SK-N-SH (cell line): ENCODE data around the gene GALNT14. TPM values are rescaled to one million over a fixed set of nuclear protein-coding genes. Genes with fewer than 3 reads are reported as not detected.
A peak's percentile ranks its signal among the peaks of the same experiment; 100 is the strongest.

Experiments
- CTCF ChIA-PET: fragments of 300-600, 350-600 bp; formaldehyde crosslinking; extraction: SDS; loops from one replicate; lab custom pipeline; 2021; lab: Yijun Ruan, JAX
- POLR2A ChIA-PET: fragments of 350-600 bp; sonication (Branson Sonifier 250); formaldehyde crosslinking; extraction: SDS; loops from one replicate; lab custom pipeline; 2020; ENCODE audit warnings: antibody characterized with exemption, inconsistent platforms; lab: Yijun Ruan, JAX
- DNase-seq: peaks from one replicate; pipeline ENCODE4 v3.0.0; 2012
- H2AFZ ChIP-seq: fragments of 200-600 bp; sonication (generic); 2 replicates; pipeline ENCODE4 v1.8.1; 2016; ENCODE audit warnings: antibody characterized with exemption, mild to moderate bottlenecking, low read depth
- H3F3A ChIP-seq: fragments of 200-600 bp; sonication (generic); replicated peaks from 2 replicates; pipeline ENCODE3; 2016; ENCODE audit warnings: antibody characterized with exemption, mild to moderate bottlenecking; ENCODE audit not compliant: insufficient read depth
- H3K27ac ChIP-seq, 2 experiments: fragments of 200-500 bp in 1 of 2; fragments of 200-600 bp in 1 of 2; sonication (Bioruptor generic) in 1 of 2; sonication (generic), shearing (Covaris generic) in 1 of 2; 2 replicates each; pipeline versions ENCODE4 v1.5.1 to v1.6.1; 2014 to 2016; ENCODE audit warnings: low read depth in 2 of 2, inconsistent platforms in 1 of 2, low read length in 1 of 2, mild to moderate bottlenecking in 1 of 2, mixed read lengths in 1 of 2
- H3K27me3 ChIP-seq: fragments of 200-600 bp; sonication (generic), shearing (Covaris generic); 2 replicates; pipeline ENCODE4 v1.6.1; 2016; ENCODE audit warnings: mixed run types; ENCODE audit not compliant: insufficient read depth
- H3K36me3 ChIP-seq, 2 experiments: fragments of 200-500 bp in 1 of 2; fragments of 200-600 bp in 1 of 2; sonication (Bioruptor generic) in 1 of 2; sonication (generic) in 1 of 2; replicated peaks in 1 of 2; 2 replicates each; pipeline versions ENCODE3 to v1.5.1; 2014 to 2016; ENCODE audit warnings: low read length in 1 of 2, mild to moderate bottlenecking in 1 of 2; ENCODE audit not compliant: insufficient read depth in 2 of 2, control insufficient read depth in 1 of 2
- H3K4me1 ChIP-seq, 2 experiments: fragments of 200-500 bp in 1 of 2; fragments of 200-600 bp in 1 of 2; sonication (Bioruptor generic) in 1 of 2; sonication (generic), shearing (Covaris generic) in 1 of 2; 2 replicates each; pipeline versions ENCODE4 v1.5.1 to v1.6.1; 2014 to 2016; ENCODE audit warnings: low read depth in 1 of 2, low read length in 1 of 2, mixed run types in 1 of 2; ENCODE audit not compliant: insufficient read depth in 2 of 2, control insufficient read depth in 1 of 2
- H3K4me2 ChIP-seq: fragments of 200-600 bp; sonication (generic), shearing (Covaris generic); 2 replicates; pipeline ENCODE4 v1.6.1; 2017; ENCODE audit warnings: mixed run types
- H3K4me3 ChIP-seq, 2 experiments: fragments of 200-500 bp in 1 of 2; fragments of 200-600 bp in 1 of 2; sonication (Bioruptor generic) in 1 of 2; sonication (generic), shearing (Covaris generic) in 1 of 2; 2 replicates each; pipeline versions ENCODE4 v1.5.1 to v1.8.1; 2014 to 2016; ENCODE audit warnings: low read depth in 2 of 2, inconsistent platforms in 1 of 2, low read length in 1 of 2, mild to moderate bottlenecking in 1 of 2, mixed read lengths in 1 of 2, moderate library complexity in 1 of 2
- H3K79me2 ChIP-seq: fragments of 200-600 bp; sonication (generic); 2 replicates; pipeline ENCODE4 v1.8.1; 2017; ENCODE audit warnings: mild to moderate bottlenecking; ENCODE audit not compliant: insufficient read depth
- H3K9ac ChIP-seq: fragments of 200-600 bp; sonication (generic); 2 replicates; pipeline ENCODE4 v1.6.1; 2017; ENCODE audit warnings: mixed run types
- H3K9me2 ChIP-seq: fragments of 200-600 bp; sonication (generic); 2 replicates; pipeline ENCODE4 v1.6.1; 2017; ENCODE audit warnings: mixed run types
- H3K9me3 ChIP-seq: fragments of 200-600 bp; sonication (generic); 2 replicates; pipeline ENCODE4 v1.6.1; 2017; ENCODE audit warnings: mixed run types, mild to moderate bottlenecking, moderate library complexity
- H4K20me1 ChIP-seq: fragments of 200-600 bp; sonication (generic); 2 replicates; pipeline ENCODE4 v1.6.1; 2017; ENCODE audit warnings: mild to moderate bottlenecking, mixed run types; ENCODE audit not compliant: insufficient read depth
- CTCF ChIP-seq: fragments of 200-600 bp; sonication (generic); IDR thresholded peaks from 2 replicates; pipeline ENCODE4 v1.6.1; 2017; ENCODE audit warnings: antibody characterized with exemption, mild to moderate bottlenecking, moderate library complexity
- FOXJ3 ChIP-seq: sonication (generic); formaldehyde crosslinking; IDR thresholded peaks from 2 replicates; pipeline ENCODE4 v1.5.1; 2020; ENCODE audit warnings: mild to moderate bottlenecking, missing genetic modification reagents
- JUND ChIP-seq: IDR thresholded peaks from 2 replicates; pipeline ENCODE4 v1.4.0; 2012
- NFIC ChIP-seq: IDR thresholded peaks from 2 replicates; pipeline ENCODE4 v1.4.0; 2012; ENCODE audit warnings: borderline replicate concordance
- NRF1 ChIP-seq: IDR thresholded peaks from 2 replicates; pipeline ENCODE4 v1.6.1; 2012; ENCODE audit warnings: low read depth, mild to moderate bottlenecking, low read length
- RCOR1 ChIP-seq: fragments of 150-350 bp; IDR thresholded peaks from 2 replicates; pipeline ENCODE4 v1.6.1; 2017; ENCODE audit warnings: antibody characterized with exemption, low read length
- RXRA ChIP-seq: IDR thresholded peaks from 2 replicates; pipeline ENCODE4 v1.4.0; 2012; ENCODE audit warnings: low read depth, mild to moderate bottlenecking, borderline replicate concordance
- USF1 ChIP-seq: IDR thresholded peaks from 2 replicates; pipeline ENCODE4 v1.4.0; 2012; ENCODE audit warnings: low read depth, borderline replicate concordance
- WGBS: methylation state at CpG from one replicate; pipeline ENCODE4 v1.1.6; 2017; ENCODE audit warnings: low lambda C conversion rate; 5-methylcytosine and 5-hydroxymethylcytosine counted together
- polyA plus RNA-seq, 3 experiments: library from polyadenylated mRNA; depleted of rRNA; stranded (reverse); fragments of >200 nt; gene quantifications; 2 replicates each; pipeline ENCODE4 v1.2.3, GENCODE V29; 2012

Gene GALNT14
- polyA plus RNA-seq, 1 of the 3 experiments (the other 2 are of a cell fraction) = 1.6 TPM

- ChIA-PET CTCF (interaction anchor here (0.9 to 1.4 kb wide), 3 partner anchors 15 to 118 kb away, joined by 3 to 6 read pairs (median 3); no protein-coding TSS in a partner anchor), POLR2A (interaction anchor here (0.7 to 1.0 kb wide), 2 partner anchors 8 to 59 kb away, joined by 3 to 4 read pairs; no protein-coding TSS in a partner anchor)
- H3K4me1 ChIP-seq = peaks cover 0 to 26% of the 10 kb centered on the region in 2 experiments; a peak in 2 of 4 replicates
- no peaks in the 10 kb centered on the region for H3K9me3 ChIP-seq
- H3K27ac ChIP-seq = peak overlapping the region in 1 of 2 experiments; percentile 81; a peak in 2 of 4 replicates
- no peaks in the 10 kb centered on the region for H3K36me3 ChIP-seq
- H3F3A ChIP-seq = no peaks in the 10 kb centered on the region
- H2AFZ ChIP-seq = no peak overlapping the region
- WGBS = 36% methylated on average over 3 of the region's 3 CpGs
- H3K4me3 ChIP-seq = no peak overlapping the region
- no peaks in the 10 kb centered on the region for H3K79me2 ChIP-seq
- H3K4me2 ChIP-seq = no peak overlapping the region
- H3K9me2 ChIP-seq = no peaks in the 10 kb centered on the region
- H3K27me3 ChIP-seq = no peaks in the 10 kb centered on the region
- 0 out of 2 replicates have a peak, but pooled peaks have one; percentile 5 for TF ChIP-seq RCOR1
- TF ChIP-seq USF1 = no peak
- no peak overlapping the region for H3K9ac ChIP-seq
- DNase-seq = peak; percentile 58
- H4K20me1 ChIP-seq = no peaks in the 10 kb centered on the region
These were observed 207.5 kb downstream of the GALNT14 start for GRCh38 chr2:30930716-30931115.

- POLR2A ChIA-PET = no interaction called here
- no peaks in the 10 kb centered on the region for H3K9me2 ChIP-seq
- no peaks in the 10 kb centered on the region for H3K27me3 ChIP-seq
- no peaks in the 10 kb centered on the region for H3K9me3 ChIP-seq
- TF ChIP-seq JUND (no peak), FOXJ3 (CRISPR knock-in tag) (no peak)
- TF ChIP-seq, all 33 proteins: peak for 0
- Histone ChIP-seq H2AFZ (no peak overlapping the region), H3K4me3 (no peak overlapping the region), H4K20me1 (no peaks in the 10 kb centered on the region), H3K4me1 (peaks cover 0 to 26% of the 10 kb centered on the region in 2 experiments; a peak in 2 of 4 replicates), H3K4me2 (no peak overlapping the region), H3K27ac (no peak overlapping the region), H3K36me3 (no peaks in the 10 kb centered on the region), H3K79me2 (no peaks in the 10 kb centered on the region), H3K9ac (no peak overlapping the region), H3F3A (no peaks in the 10 kb centered on the region)
- WGBS = 41% methylated on average over 7 of the region's 7 CpGs
- no peak for DNase-seq
- CTCF ChIA-PET = interaction anchor here (0.7 to 2.9 kb wide), 6 partner anchors 12 to 406 kb away, joined by 3 to 8 read pairs (median 3); partner anchors contain the start of gene GALNT14
These were observed 210.7 kb downstream of the GALNT14 start for GRCh38 chr2:30927465-30928075.

- no peaks in the 10 kb centered on the region for H3K79me2 ChIP-seq
- no peak overlapping the region for H2AFZ ChIP-seq
- no peak overlapping the region for H3K4me3 ChIP-seq
- no peaks in the 10 kb centered on the region for H3K9me3 ChIP-seq
- no peak for DNase-seq
- TF ChIP-seq NRF1 (no peak), NFIC (no peak), FOXJ3 (CRISPR knock-in tag) (no peak), RXRA (no peak), CTCF (no peak)
- no peaks in the 10 kb centered on the region for H3K27me3 ChIP-seq
- 46% methylated on average over 5 of the region's 5 CpGs for WGBS
- POLR2A ChIA-PET = no interaction called here
- H3K36me3 ChIP-seq = no peaks in the 10 kb centered on the region
- H3K9ac ChIP-seq = no peak overlapping the region
- CTCF ChIA-PET = interaction anchor here (1.2 kb wide), 1 partner anchor 64 kb away, joined by 3 read pairs; no protein-coding TSS in a partner anchor
- H3K4me2 ChIP-seq = no peak overlapping the region
- H3K4me1 ChIP-seq = peaks cover 0 to 23% of the 10 kb centered on the region in 2 experiments; a peak in 2 of 4 replicates
- no peaks in the 10 kb centered on the region for H3F3A ChIP-seq
- H3K27ac ChIP-seq = no peak overlapping the region
- no peaks in the 10 kb centered on the region for H3K9me2 ChIP-seq
- no peaks in the 10 kb centered on the region for H4K20me1 ChIP-seq
These were observed 211.6 kb downstream of the GALNT14 start for GRCh38 chr2:30926606-30927005.
